ENCODE results near the gene XPC.

GRCh38 chr3:14147617-14148016, 30.8 kb downstream of the XPC start:
- TF ChIP-seq CTCF (IDR thresholded peaks at IDR 0.05; ENCODE audit: poor library complexity) (no peak), EZH2 (IDR thresholded peaks at IDR 0.05; ENCODE audit: borderline replicate concordance) (no peak)

Data from hepatocyte (in vitro differentiated cells).